Panc1 (cell line): Measurements from ENCODE around the gene MAPK11. TPM values are rescaled to one million over a fixed set of nuclear protein-coding genes. Genes with fewer than 3 reads are reported as not detected.

ENCODE experiments used
- ATAC-seq: fragments of 200-7000 bp; cut with Tn5 transposase; 2 replicates; pipeline ENCODE4 v1.9.1; 2020; ENCODE audit warnings: mild to moderate bottlenecking, moderate library complexity
- BruUV-seq: library from RNA; stranded (reverse); fragments of 400-500 nt; replicated peaks from 2 replicates; lab custom pipeline; 2021; lab: Mats Ljungman, UMichigan
- CTCF ChIA-PET: fragments of 300-600 bp; sonication (Branson Sonifier 250); formaldehyde crosslinking; loops from one replicate; lab custom pipeline; 2022; ENCODE audit warnings: antibody characterized with exemption; lab: Charles Lee
- POLR2A ChIA-PET: fragments of 300-600 bp; sonication (Branson Sonifier 250); formaldehyde crosslinking; loops from one replicate; lab custom pipeline; 2022; ENCODE audit warnings: antibody characterized with exemption; lab: Charles Lee
- DNase-seq: peaks from one replicate; pipeline ENCODE4 v3.0.0-alpha.2; 2010; ENCODE audit warnings: low read depth, low spot score
- H3K27ac ChIP-seq: 2 replicates; pipeline ENCODE4 v1.5.1; 2011; ENCODE audit warnings: mild to moderate bottlenecking, low read length, inconsistent platforms
- H3K27me3 ChIP-seq: fragments of 200-500 bp; sonication (Bioruptor generic); 2 replicates; pipeline ENCODE4 v1.6.0; 2014; ENCODE audit warnings: low read length, inconsistent platforms; ENCODE audit not compliant: control insufficient read depth, insufficient read depth
- H3K36me3 ChIP-seq: fragments of 200-500 bp; sonication (Bioruptor generic); 2 replicates; pipeline ENCODE4 v1.5.1; 2014; ENCODE audit warnings: inconsistent platforms, mild to moderate bottlenecking, low read length, moderate library complexity; ENCODE audit not compliant: control insufficient read depth, insufficient read depth
- H3K4me1 ChIP-seq: 2 replicates; pipeline ENCODE4 v1.5.1; 2011; ENCODE audit warnings: inconsistent platforms, mild to moderate bottlenecking, low read length, moderate library complexity; ENCODE audit not compliant: control insufficient read depth, insufficient read depth
- H3K4me3 ChIP-seq, 2 experiments: 2 replicates each; pipeline ENCODE4 v1.5.1; 2011 to 2012; ENCODE audit warnings: low read depth in 2 of 2, low read length in 2 of 2, mild to moderate bottlenecking in 2 of 2, inconsistent platforms in 1 of 2, moderate library complexity in 1 of 2
- H3K9me3 ChIP-seq: fragments of 200-500 bp; sonication (Bioruptor generic); 2 replicates; pipeline ENCODE4 v1.5.1; 2014; ENCODE audit warnings: low read depth, mild to moderate bottlenecking, inconsistent platforms, low read length, moderate library complexity; ENCODE audit not compliant: control insufficient read depth, insufficient read depth
- CTCF ChIP-seq: fragments of 450-650 bp; IDR thresholded peaks from 2 replicates; pipeline ENCODE4 v1.5.1; 2017; ENCODE audit warnings: mild to moderate bottlenecking
- POLR2AphosphoS5 ChIP-seq: IDR thresholded peaks from 2 replicates; pipeline ENCODE4 v1.6.1; 2012; ENCODE audit warnings: mild to moderate bottlenecking, low read depth, low read length, moderate library complexity
- REST ChIP-seq, 2 experiments: IDR thresholded peaks; 2 replicates each; pipeline ENCODE4 v1.6.1; 2011 to 2012; ENCODE audit warnings: low read depth in 2 of 2, control low read depth in 1 of 2, low read length in 1 of 2, mild to moderate bottlenecking in 1 of 2, moderate library complexity in 1 of 2; ENCODE audit not compliant: insufficient read depth in 1 of 2
- SIN3A ChIP-seq: IDR thresholded peaks from 2 replicates; pipeline ENCODE4 v1.6.1; 2012; ENCODE audit warnings: low read depth, mild to moderate bottlenecking, low read length, moderate library complexity, borderline replicate concordance; ENCODE audit not compliant: insufficient read depth
- TCF7L2 ChIP-seq: IDR thresholded peaks from 2 replicates; pipeline ENCODE4 v1.6.1; 2011; ENCODE audit warnings: mild to moderate bottlenecking, low read depth, low read length, inconsistent platforms
- in situ Hi-C: cut with HindIII; loops from 2 replicates; pipeline ENCODE4 v1.10.0; 2016; ENCODE audit warnings: low sequenced_read_pairs, low pct_unique_long_range_greater_than_20kb
- intact Hi-C: fragments of 100-400 bp; cut with micrococcal nuclease; formaldehyde crosslinking; loops from one replicate; pipeline ENCODE4 v1.10.0; 2022; ENCODE audit not compliant: unreplicated experiment
- total RNA-seq: library from RNA; stranded (reverse); gene quantifications from one replicate; pipeline ENCODE4 v1.2.1, GENCODE V29; 2021; ENCODE audit not compliant: unreplicated experiment

The MAPK11 gene
- total RNA-seq, 1 experiment from 2014 or later = 77.7 TPM

- peaks cover 2% of the 10 kb centered on the region; the same call in 1 of the 2 replicates for H3K36me3 ChIP-seq
Observed at GRCh38 chr22:50285568-50286229, 15.5 kb upstream of the MAPK11 start.

GRCh38 chr22:50284479-50284878, 14.3 kb upstream of the MAPK11 start:
- no TSS peak for BruUV-seq
- H3K27me3 ChIP-seq = no peaks in the 10 kb centered on the region
- in situ Hi-C loops = no loop called here
- intact Hi-C loops = no loop called here
- peaks cover 4% of the 10 kb centered on the region; the same call in 1 of the 2 replicates for H3K4me1 ChIP-seq
- peaks cover 2% of the 10 kb centered on the region; the same call in 1 of the 2 replicates for H3K36me3 ChIP-seq
- POLR2A ChIA-PET = no interaction called here
- CTCF ChIA-PET = no interaction called here
- TF ChIP-seq TCF7L2 (no peak), SIN3A (no peak), REST (IDR thresholded peaks at IDR 0.05; ENCODE audit: insufficient read depth in 1 of 2, low read depth in 2 of 2, low read length in 1 of 2) (peak in 1 of 2 experiments; percentile 66; a peak in 1 of 4 replicates)
- H3K4me3 ChIP-seq = no peak overlapping the region
- ATAC-seq (no peak), DNase-seq (no peak)
- H3K27ac ChIP-seq = no peak overlapping the region
- H3K9me3 ChIP-seq = no peaks in the 10 kb centered on the region

More at GRCh38 chr22:50285568-50286229, 15.5 kb upstream of the MAPK11 start:
- intact Hi-C loops = no loop called here
- H3K4me1 ChIP-seq = peaks cover 4% of the 10 kb centered on the region; the same call in 1 of the 2 replicates
- ChIA-PET POLR2A (no interaction called here), CTCF (no interaction called here)
- in situ Hi-C loops = no loop called here
- no peak for DNase-seq
- no TSS peak for BruUV-seq
- no peak overlapping the region for H3K4me3 ChIP-seq
- H3K9me3 ChIP-seq = no peaks in the 10 kb centered on the region
- H3K27me3 ChIP-seq = no peaks in the 10 kb centered on the region
- TF ChIP-seq REST (IDR thresholded peaks at IDR 0.05; ENCODE audit: insufficient read depth in 1 of 2, low read depth in 2 of 2, low read length in 1 of 2) = no peak
- no peak for TF ChIP-seq POLR2AphosphoS5
- no peak for TF ChIP-seq SIN3A
- TF ChIP-seq TCF7L2 = no peak
- TF ChIP-seq CTCF = no peak
- no peak overlapping the region for H3K27ac ChIP-seq
- ATAC-seq = no peak
